Stimulated activated CD8-positive, alpha-beta memory T cell treated with anti-CD3 and anti-CD28 coated beads, Interleukin-15, amount 100 ng/mL, for 1 hour (primary cell): ENCODE data around the gene GGCT.
"Not testable (repeated sequence)": the region's sequence is repeated elsewhere in the genome, so short reads cannot be mapped to it uniquely, and the experiment has no call there.

ENCODE experiments used
- DNase-seq: peaks from one replicate; pipeline ENCODE4 v3.0.0-alpha.2; 2020; ENCODE audit warnings: low read depth

GGCT gene

GRCh38 chr7:30504301-30505173, at the start of gene GGCT:
Gene GGCT, minus strand, starts transcription at chr7:30504829. Its CDS starts 120 bp downstream, at chr7:30504709.
- DNase-seq = peak; percentile 94

GRCh38 chr7:30553546-30553945, 48.9 kb upstream of the GGCT start:
- no peak for DNase-seq

GRCh38 chr7:30553141-30553540, 48.5 kb upstream of the GGCT start:
- no peak for DNase-seq

- DNase-seq = no peak
Measured at GRCh38 chr7:30552330-30552729, 47.7 kb upstream of the GGCT start.

GRCh38 chr7:30549931-30550493, 45.4 kb upstream of the GGCT start:
- no peak for DNase-seq

- DNase-seq = no peak
Measured at GRCh38 chr7:30548845-30549244, 44.2 kb upstream of the GGCT start.

GRCh38 chr7:30546596-30546995, 42.0 kb upstream of the GGCT start:
- DNase-seq = no peak

- DNase-seq = no peak
Measured at GRCh38 chr7:30545791-30546555, 41.3 kb upstream of the GGCT start.

- no peak for DNase-seq
Measured at GRCh38 chr7:30543813-30544525, 39.3 kb upstream of the GGCT start.

- DNase-seq = not testable (repeated sequence)
Measured at GRCh38 chr7:30543115-30543514, 38.5 kb upstream of the GGCT start.

GRCh38 chr7:30533886-30534285, 29.3 kb upstream of the GGCT start:
- no peak for DNase-seq

- no peak for DNase-seq
Measured at GRCh38 chr7:30531286-30531685, 26.7 kb upstream of the GGCT start.

GRCh38 chr7:30530373-30530772, 25.7 kb upstream of the GGCT start:
- no peak for DNase-seq

GRCh38 chr7:30528779-30529178, 24.1 kb upstream of the GGCT start:
- DNase-seq = no peak

GRCh38 chr7:30527297-30527696, 22.7 kb upstream of the GGCT start:
- not testable (repeated sequence) for DNase-seq

GRCh38 chr7:30526163-30526562, 21.5 kb upstream of the GGCT start:
- DNase-seq = no peak

- no peak for DNase-seq
Measured at GRCh38 chr7:30525429-30525828, 20.8 kb upstream of the GGCT start.

- DNase-seq = no peak
Measured at GRCh38 chr7:30524545-30524944, 19.9 kb upstream of the GGCT start.

- no peak for DNase-seq
Measured at GRCh38 chr7:30523466-30523865, 18.8 kb upstream of the GGCT start.

- DNase-seq = no peak
Measured at GRCh38 chr7:30522159-30522558, 17.5 kb upstream of the GGCT start.

- no peak for DNase-seq
Measured at GRCh38 chr7:30521532-30521931, 16.9 kb upstream of the GGCT start.

- no peak for DNase-seq
Measured at GRCh38 chr7:30519122-30519521, 14.5 kb upstream of the GGCT start.
